ENCODE results near the gene EXD3.

EXD3 gene

GRCh38 chr9:137455359-137455991 lies 32.5 kb upstream of the EXD3 start:
- Histone ChIP-seq H3K27ac (no peak overlapping the region), H4K20me1 (ENCODE audit: insufficient read depth) (no peaks in the 10 kb centered on the region), H3K4me1 (ENCODE audit: low read depth, poor library complexity, severe bottlenecking) (peaks cover 7% of the 10 kb centered on the region), H3K79me2 (ENCODE audit: insufficient read depth, low read depth) (no peaks in the 10 kb centered on the region), H2AFZ (ENCODE audit: low read depth) (no peak overlapping the region), H3K27me3 (ENCODE audit: insufficient read depth, low read depth) (no peaks in the 10 kb centered on the region), H3K9ac (no peak overlapping the region), H3K4me3 (IDR thresholded peaks at IDR 0.05; ENCODE audit: insufficient read depth, low read depth, low read length) (no peak overlapping the region), H3K36me3 (ENCODE audit: insufficient read depth) (no peaks in the 10 kb centered on the region), H3K4me2 (no peak overlapping the region)
- TF ChIP-seq, protein P1, sequence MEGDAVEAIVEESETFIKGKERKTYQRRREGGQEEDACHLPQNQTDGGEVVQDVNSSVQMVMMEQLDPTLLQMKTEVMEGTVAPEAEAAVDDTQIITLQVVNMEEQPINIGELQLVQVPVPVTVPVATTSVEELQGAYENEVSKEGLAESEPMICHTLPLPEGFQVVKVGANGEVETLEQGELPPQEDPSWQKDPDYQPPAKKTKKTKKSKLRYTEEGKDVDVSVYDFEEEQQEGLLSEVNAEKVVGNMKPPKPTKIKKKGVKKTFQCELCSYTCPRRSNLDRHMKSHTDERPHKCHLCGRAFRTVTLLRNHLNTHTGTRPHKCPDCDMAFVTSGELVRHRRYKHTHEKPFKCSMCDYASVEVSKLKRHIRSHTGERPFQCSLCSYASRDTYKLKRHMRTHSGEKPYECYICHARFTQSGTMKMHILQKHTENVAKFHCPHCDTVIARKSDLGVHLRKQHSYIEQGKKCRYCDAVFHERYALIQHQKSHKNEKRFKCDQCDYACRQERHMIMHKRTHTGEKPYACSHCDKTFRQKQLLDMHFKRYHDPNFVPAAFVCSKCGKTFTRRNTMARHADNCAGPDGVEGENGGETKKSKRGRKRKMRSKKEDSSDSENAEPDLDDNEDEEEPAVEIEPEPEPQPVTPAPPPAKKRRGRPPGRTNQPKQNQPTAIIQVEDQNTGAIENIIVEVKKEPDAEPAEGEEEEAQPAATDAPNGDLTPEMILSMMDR (conservative IDR thresholded peaks at IDR 0.05; ENCODE audit: low read depth, low read length), result no peak

DNA sequence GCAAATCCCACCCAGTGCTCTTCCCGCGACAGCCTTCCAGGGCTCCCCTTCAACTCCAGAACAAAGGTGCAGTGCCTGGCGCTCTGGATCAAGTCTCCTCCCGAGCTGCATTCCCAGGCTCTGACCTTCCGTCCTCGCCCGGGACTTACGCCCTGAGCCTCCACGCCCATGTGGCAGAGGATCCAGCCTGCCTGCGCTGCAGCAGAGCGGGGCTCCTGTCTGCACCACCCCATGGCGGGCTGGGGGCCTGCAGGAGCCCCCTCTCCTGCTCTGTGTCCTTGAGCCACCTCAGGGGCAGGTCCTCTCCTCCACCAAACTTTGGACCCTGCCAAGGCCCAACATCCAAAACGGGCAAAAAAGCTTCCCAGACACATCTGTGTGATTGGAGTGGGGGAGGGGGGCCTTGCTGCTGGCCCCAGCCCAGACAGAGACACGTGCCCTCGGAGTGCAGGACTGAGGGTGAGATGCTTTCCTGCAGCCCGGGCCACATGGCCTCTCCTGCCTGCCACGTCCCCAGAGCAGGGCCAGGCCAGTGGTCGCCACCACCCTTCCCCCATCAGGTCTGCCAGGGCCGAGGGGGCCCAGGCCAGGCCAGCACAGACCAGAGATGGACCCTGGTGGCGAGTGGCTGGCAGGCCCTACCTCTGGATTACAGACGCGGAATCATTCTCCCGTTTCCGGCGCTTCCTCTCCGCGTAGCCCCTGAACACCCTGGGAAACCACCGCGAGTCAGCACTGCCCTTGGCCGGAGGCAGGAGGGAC lies 31.8 kb upstream of the EXD3 start:
- TF ChIP-seq, protein P1 (conservative IDR thresholded peaks at IDR 0.05; ENCODE audit: low read depth, low read length), result no peak
- no peak overlapping the region for H3K9ac ChIP-seq
- no peak overlapping the region for H3K4me3 ChIP-seq (IDR thresholded peaks at IDR 0.05; ENCODE audit: insufficient read depth, low read depth, low read length)
- no peaks in the 10 kb centered on the region for H4K20me1 ChIP-seq (ENCODE audit: insufficient read depth)
- H3K36me3 ChIP-seq (ENCODE audit: insufficient read depth), result no peaks in the 10 kb centered on the region
- H3K27me3 ChIP-seq (ENCODE audit: insufficient read depth, low read depth), result no peaks in the 10 kb centered on the region
- no peak overlapping the region for H2AFZ ChIP-seq (ENCODE audit: low read depth)
- no peak overlapping the region for H3K4me2 ChIP-seq
- peaks cover 5% of the 10 kb centered on the region for H3K4me1 ChIP-seq (ENCODE audit: low read depth, poor library complexity, severe bottlenecking)
- no peak overlapping the region for H3K27ac ChIP-seq
- no peaks in the 10 kb centered on the region for H3K79me2 ChIP-seq (ENCODE audit: insufficient read depth, low read depth)

DNA sequence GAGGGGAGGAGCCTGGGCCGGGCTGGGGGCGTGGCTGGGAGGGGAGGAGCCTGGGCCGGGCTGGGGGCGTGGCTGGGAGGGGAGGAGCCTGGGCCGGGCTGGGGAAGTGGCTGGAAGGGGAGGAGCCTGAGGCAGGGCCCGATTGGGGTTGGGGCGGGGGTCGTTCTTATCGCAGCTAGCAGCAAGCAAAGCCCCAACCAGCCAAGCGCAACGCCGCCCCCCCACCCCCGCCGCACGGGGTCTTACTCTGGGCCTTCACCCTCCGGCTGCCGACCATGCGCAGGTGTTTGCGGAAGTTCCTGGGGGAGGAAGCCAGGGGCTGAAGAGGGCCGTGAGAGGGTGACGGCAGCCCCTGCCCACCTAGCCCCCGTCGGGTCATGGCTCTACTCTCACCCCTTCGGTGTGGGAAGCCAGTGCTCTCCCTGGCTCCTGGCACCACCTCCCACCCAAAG lies 31.2 kb upstream of the EXD3 start:
- Histone ChIP-seq H3K79me2 (ENCODE audit: insufficient read depth, low read depth) (no peaks in the 10 kb centered on the region), H3K36me3 (ENCODE audit: insufficient read depth) (no peaks in the 10 kb centered on the region), H3K4me1 (ENCODE audit: low read depth, poor library complexity, severe bottlenecking) (no peaks in the 10 kb centered on the region), H3K9ac (no peak overlapping the region), H4K20me1 (ENCODE audit: insufficient read depth) (no peaks in the 10 kb centered on the region), H3K27me3 (ENCODE audit: insufficient read depth, low read depth) (no peaks in the 10 kb centered on the region), H3K4me3 (IDR thresholded peaks at IDR 0.05; ENCODE audit: insufficient read depth, low read depth, low read length) (no peak overlapping the region), H2AFZ (ENCODE audit: low read depth) (no peak overlapping the region), H3K4me2 (no peak overlapping the region), H3K27ac (no peak overlapping the region)
- TF ChIP-seq, protein P1 (conservative IDR thresholded peaks at IDR 0.05; ENCODE audit: low read depth, low read length), result no peak

GRCh38 chr9:137453643-137454081 lies 30.7 kb upstream of the EXD3 start:
- Histone ChIP-seq H3K27me3 (ENCODE audit: insufficient read depth, low read depth) (no peaks in the 10 kb centered on the region), H3K4me2 (no peak overlapping the region), H3K27ac (no peak overlapping the region), H3K4me1 (ENCODE audit: low read depth, poor library complexity, severe bottlenecking) (no peaks in the 10 kb centered on the region), H3K36me3 (ENCODE audit: insufficient read depth) (no peaks in the 10 kb centered on the region), H4K20me1 (ENCODE audit: insufficient read depth) (no peaks in the 10 kb centered on the region), H2AFZ (ENCODE audit: low read depth) (no peak overlapping the region), H3K9ac (no peak overlapping the region), H3K4me3 (IDR thresholded peaks at IDR 0.05; ENCODE audit: insufficient read depth, low read depth, low read length) (no peak overlapping the region), H3K79me2 (ENCODE audit: insufficient read depth, low read depth) (no peaks in the 10 kb centered on the region)
- TF ChIP-seq, protein P1 (conservative IDR thresholded peaks at IDR 0.05; ENCODE audit: low read depth, low read length), result no peak
